ENCODE data around the gene PSMB8.

The PSMB8 gene

DNA sequence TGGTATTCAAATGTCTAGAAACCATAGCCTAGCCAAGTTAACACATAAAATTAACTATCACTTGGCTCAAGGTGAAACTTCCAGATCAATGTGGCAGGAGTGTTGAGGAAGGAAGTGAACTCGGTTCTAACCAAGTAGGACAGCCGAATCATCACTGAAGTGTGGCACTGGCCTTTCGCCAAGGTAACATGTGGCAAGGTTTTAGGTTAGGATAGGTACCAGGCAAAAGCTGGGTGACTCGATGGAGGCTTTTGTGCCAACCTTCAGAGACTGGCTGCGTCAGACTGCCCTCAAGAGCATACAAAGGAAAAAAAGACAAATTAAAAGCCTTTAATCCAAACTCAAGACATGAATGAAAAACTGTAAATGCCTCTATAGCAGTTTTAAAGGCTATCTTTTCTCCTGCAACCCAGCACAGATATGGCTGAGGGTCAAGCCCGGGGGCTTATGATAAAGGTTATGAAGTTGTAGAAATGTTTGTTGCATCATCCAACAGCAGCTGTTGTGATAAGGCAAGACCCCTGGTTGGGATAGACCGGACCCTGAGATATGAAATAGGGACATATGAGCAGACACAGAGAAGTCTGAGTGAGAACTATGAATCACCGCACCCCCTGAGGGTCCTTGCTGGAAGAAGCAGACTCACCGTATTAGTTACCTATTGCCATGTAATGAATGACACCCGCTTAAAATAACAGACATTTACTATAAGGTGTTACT lies 22.0 kb upstream of the PSMB8 start:
- TF ChIP-seq GATA2 (IDR thresholded peaks at IDR 0.05; ENCODE audit: low read depth, low read length) (no peak), GATA3 (IDR thresholded peaks at IDR 0.05; ENCODE audit: low read depth, low read length) (no peak)

DNA sequence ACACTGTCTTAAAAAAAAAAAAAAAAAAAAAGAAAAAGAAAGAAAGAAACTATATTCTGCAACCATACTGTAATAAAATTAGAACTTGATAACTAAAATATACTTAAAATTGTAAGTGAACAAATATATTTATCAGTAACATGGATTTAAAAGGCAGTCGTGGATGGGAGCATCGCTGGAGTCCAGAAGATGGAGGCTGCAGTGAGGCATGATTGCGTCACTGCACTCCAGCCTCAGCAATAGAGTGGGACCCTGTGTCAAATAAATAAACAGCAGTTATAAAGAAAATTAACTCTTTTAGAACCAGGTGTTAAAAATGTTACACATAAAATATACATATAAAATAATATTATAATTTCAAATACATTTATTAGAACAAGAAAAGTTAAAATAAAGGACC lies 18.9 kb upstream of the PSMB8 start:
- no peak for TF ChIP-seq GATA2 (IDR thresholded peaks at IDR 0.05; ENCODE audit: low read depth, low read length)
- TF ChIP-seq GATA3 (IDR thresholded peaks at IDR 0.05; ENCODE audit: low read depth, low read length) = no peak

DNA sequence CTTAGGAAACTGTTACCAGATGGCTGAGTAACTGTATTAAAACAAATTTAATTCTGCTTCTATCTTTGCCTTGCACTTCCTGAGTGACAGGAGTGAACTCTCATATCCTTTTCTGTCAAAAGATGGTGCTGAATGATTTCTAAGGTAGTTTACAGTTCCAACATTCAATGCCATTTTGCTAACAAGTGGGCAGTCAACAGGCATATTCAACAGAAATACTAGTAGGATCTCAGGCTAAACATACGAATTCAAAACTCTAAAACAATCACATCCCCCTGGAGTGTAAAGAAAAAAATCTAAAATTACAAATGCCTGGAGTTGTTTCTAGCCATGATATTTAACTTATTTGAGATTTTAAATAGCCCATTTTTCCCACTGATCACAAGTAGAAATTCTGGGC lies 16.8 kb upstream of the PSMB8 start:
- TF ChIP-seq GATA3 (IDR thresholded peaks at IDR 0.05; ENCODE audit: low read depth, low read length) (no peak), GATA2 (IDR thresholded peaks at IDR 0.05; ENCODE audit: low read depth, low read length) (no peak)

GRCh38 chr6:32858194-32858593 lies 14.3 kb upstream of the PSMB8 start:
- TF ChIP-seq GATA3 (IDR thresholded peaks at IDR 0.05; ENCODE audit: low read depth, low read length) (no peak), GATA2 (IDR thresholded peaks at IDR 0.05; ENCODE audit: low read depth, low read length) (no peak)

- TF ChIP-seq GATA3 (IDR thresholded peaks at IDR 0.05; ENCODE audit: low read depth, low read length) (no peak), GATA2 (IDR thresholded peaks at IDR 0.05; ENCODE audit: low read depth, low read length) (no peak)
Measured at GRCh38 chr6:32857156-32857891, 13.5 kb upstream of the PSMB8 start.

GRCh38 chr6:32855467-32856174 lies 11.8 kb upstream of the PSMB8 start:
- TF ChIP-seq GATA3 (IDR thresholded peaks at IDR 0.05; ENCODE audit: low read depth, low read length) = no peak
- TF ChIP-seq GATA2 (IDR thresholded peaks at IDR 0.05; ENCODE audit: low read depth, low read length) = no peak

GRCh38 chr6:32854376-32855178 lies 10.7 kb upstream of the PSMB8 start:
- TF ChIP-seq GATA2 (IDR thresholded peaks at IDR 0.05; ENCODE audit: low read depth, low read length) (no peak), GATA3 (IDR thresholded peaks at IDR 0.05; ENCODE audit: low read depth, low read length) (no peak)

- TF ChIP-seq GATA3 (IDR thresholded peaks at IDR 0.05; ENCODE audit: low read depth, low read length) (no peak), GATA2 (IDR thresholded peaks at IDR 0.05; ENCODE audit: low read depth, low read length) (no peak)
Measured at GRCh38 chr6:32853541-32854375, 9.9 kb upstream of the PSMB8 start, which contains the start of the genes PSMB9 and TAP1. TSS of gene PSMB9 (plus strand) at chr6:32854192. CDS start at chr6:32854230, 38 bp downstream. TSS of gene TAP1 (minus strand) at chr6:32853704. CDS start at chr6:32853636, 68 bp downstream.

DNA sequence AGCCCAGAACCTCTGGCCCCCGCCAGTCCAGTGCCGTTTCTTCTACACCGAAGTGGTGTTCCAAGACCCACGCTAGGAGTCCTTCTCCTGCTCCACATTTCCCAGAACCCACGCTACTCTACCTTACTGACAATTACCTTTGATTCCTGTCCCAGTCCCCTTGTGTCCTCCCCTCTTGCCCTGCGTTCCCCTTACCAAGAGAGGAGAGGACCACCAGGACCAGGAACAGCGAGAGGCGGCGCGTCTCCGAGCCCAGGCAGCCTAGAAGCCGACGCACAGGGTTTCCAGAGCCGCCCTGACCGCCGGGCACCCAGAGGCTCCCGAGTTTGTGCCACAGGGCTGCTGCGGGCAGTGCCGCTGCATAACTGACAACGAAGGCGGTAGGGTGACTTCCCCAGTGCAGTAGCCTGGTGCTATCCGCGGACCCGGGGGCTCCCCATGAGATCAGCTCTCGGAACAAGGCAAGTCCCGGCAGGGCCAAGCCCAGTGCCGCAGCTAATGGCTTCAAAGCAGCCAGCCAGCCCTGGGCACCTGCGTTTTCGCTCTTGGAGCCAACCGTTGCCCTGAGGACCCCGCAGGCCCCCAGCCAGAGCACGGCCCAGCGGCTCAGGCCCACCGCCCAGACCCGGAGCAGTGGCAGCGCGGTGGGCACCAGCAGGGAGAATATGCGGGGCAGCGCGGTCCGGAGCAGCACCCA lies 9.1 kb upstream of the PSMB8 start:
- TF ChIP-seq GATA2 (IDR thresholded peaks at IDR 0.05; ENCODE audit: low read depth, low read length) = no peak

DNA sequence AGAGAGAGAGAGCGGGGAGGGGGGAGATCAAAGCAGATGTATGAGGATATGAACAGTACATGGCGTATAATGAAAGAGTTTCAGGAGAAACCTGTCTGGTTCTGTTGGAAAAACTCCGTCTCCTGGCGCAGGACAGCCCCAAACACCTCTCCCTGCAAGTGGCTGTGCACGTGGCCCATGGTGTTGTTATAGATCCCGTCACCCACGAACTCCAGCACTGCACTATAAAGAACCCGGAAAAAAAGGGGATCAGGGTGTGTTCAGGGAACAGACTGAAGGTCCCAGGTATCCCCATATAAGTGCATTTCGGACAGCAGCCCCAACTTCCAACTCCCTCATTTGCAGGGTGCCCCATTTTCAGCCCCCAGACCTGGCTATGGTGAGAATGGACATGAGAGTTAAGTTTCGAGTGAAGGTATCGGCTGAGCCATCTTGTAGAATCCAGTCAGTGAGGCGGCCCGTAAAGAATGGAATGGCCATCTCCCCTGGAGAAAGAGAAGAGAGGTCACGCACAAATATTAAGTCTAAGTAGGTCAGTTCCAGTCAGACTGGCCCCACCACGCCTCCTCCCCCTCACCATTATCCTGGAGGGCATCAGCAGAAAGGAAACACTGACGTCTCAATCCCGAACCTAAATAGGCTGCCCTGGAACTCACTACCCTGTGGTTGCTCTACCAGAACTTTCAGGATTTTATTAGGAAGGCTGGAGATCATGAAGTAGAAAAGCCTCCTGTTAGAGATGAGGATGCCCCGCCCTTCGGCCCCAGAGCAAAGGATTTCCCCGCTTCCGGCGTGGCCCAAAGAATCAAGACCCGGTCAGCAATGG lies 8.4 kb upstream of the PSMB8 start:
- no peak for TF ChIP-seq GATA3 (IDR thresholded peaks at IDR 0.05; ENCODE audit: low read depth, low read length)
- no peak for TF ChIP-seq GATA2 (IDR thresholded peaks at IDR 0.05; ENCODE audit: low read depth, low read length)

DNA sequence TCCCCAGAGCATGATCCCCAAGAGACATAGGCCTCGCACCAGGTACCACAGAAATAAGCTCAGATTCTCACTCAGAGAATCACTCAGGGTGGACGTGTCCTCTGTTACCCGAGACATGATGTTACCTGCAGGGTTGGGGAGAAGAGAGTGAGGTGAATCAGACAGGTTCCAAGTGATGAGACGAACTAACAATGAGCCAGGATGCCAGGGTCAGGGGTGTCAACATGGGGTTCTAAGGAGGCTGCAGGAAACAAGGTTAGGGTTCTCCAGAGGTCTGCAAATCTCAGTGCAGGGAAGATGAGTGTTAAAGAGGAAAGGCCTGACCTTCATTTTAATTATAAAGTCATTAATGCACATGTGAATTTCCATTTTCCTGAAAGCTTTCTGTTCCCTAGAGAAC lies 7.2 kb upstream of the PSMB8 start:
- no peak for TF ChIP-seq GATA2 (IDR thresholded peaks at IDR 0.05; ENCODE audit: low read depth, low read length)
- TF ChIP-seq GATA3 (IDR thresholded peaks at IDR 0.05; ENCODE audit: low read depth, low read length) = no peak

GRCh38 chr6:32849126-32849525 lies 5.3 kb upstream of the PSMB8 start:
- TF ChIP-seq GATA2 (IDR thresholded peaks at IDR 0.05; ENCODE audit: low read depth, low read length) (no peak), GATA3 (IDR thresholded peaks at IDR 0.05; ENCODE audit: low read depth, low read length) (no peak)

Data from SH-SY5Y (cell line).